VCaP (cell line): ENCODE measurements around the gene PTPN9.
"Not testable (repeated sequence)": the region's sequence is repeated elsewhere in the genome, so short reads cannot be mapped to it uniquely, and the experiment has no call there.

Source experiments
- H3K27ac ChIP-seq: fragments of 450-650 bp; 2 replicates; pipeline ENCODE4 v1.5.1; 2017
- CTCF ChIP-seq: fragments of 450-650 bp; conservative IDR thresholded peaks from 2 replicates; pipeline ENCODE4 v1.5.1; 2017; ENCODE audit warnings: mild to moderate bottlenecking, moderate library complexity

The PTPN9 gene

GRCh38 chr15:75493732-75494131 is 85.4 kb downstream of the PTPN9 start:
- H3K27ac ChIP-seq: peak overlapping the region; percentile 75
- TF ChIP-seq CTCF: no peak

- no peak for TF ChIP-seq CTCF
- H3K27ac ChIP-seq: no peak overlapping the region
These were observed 95.2 kb downstream of the PTPN9 start for GRCh38 chr15:75483961-75484360.

GRCh38 chr15:75483556-75483955 is 95.6 kb downstream of the PTPN9 start:
- not testable (repeated sequence) for H3K27ac ChIP-seq

GRCh38 chr15:75483106-75483505 is 96.0 kb downstream of the PTPN9 start:
- no peak for TF ChIP-seq CTCF

GRCh38 chr15:75480463-75480862 is 98.7 kb downstream of the PTPN9 start:
- peak overlapping the region; percentile 25 for H3K27ac ChIP-seq

More at GRCh38 chr15:75483106-75483505, 96.0 kb downstream of the PTPN9 start:
- no peak overlapping the region for H3K27ac ChIP-seq

- no peak for TF ChIP-seq CTCF
- H3K27ac ChIP-seq: peak overlapping the region; percentile 25
These were observed 99.4 kb downstream of the PTPN9 start for GRCh38 chr15:75479670-75480069.

GRCh38 chr15:75477094-75477493 is 102.0 kb downstream of the PTPN9 start:
- not testable (repeated sequence) for H3K27ac ChIP-seq

GRCh38 chr15:75468913-75469598 is 110.1 kb downstream of the PTPN9 start:
- no peak for TF ChIP-seq CTCF
- no peak overlapping the region for H3K27ac ChIP-seq

- peak overlapping the region; percentile 6; the same call in 1 of the 2 replicates for H3K27ac ChIP-seq
These were observed 118.5 kb downstream of the PTPN9 start for GRCh38 chr15:75460646-75461045.

More at GRCh38 chr15:75460646-75461045, 118.5 kb downstream of the PTPN9 start:
- TF ChIP-seq CTCF: no peak
